HepG2 (cell line): Measurements from ENCODE around the gene ASB16. TPM values are rescaled to one million over a fixed set of nuclear protein-coding genes. Genes with fewer than 3 reads are reported as not detected.

Experiments used
- FIP1L1 ChIP-seq: fragments of 200-400 bp; formaldehyde crosslinking; IDR thresholded peaks from 2 replicates; pipeline ENCODE4 v1.6.1; 2018; ENCODE audit warnings: low read depth, mild to moderate bottlenecking, low read length, moderate library complexity, borderline replicate concordance; ENCODE audit not compliant: insufficient read depth
- HES4 ChIP-seq: sonication (generic); formaldehyde crosslinking; IDR thresholded peaks from 2 replicates; pipeline ENCODE4 v1.9.0; 2021; ENCODE audit warnings: mild to moderate bottlenecking, missing genetic modification reagents, borderline replicate concordance
- IKZF5 ChIP-seq: IDR thresholded peaks from 2 replicates; pipeline ENCODE4 v1.6.1; 2018; ENCODE audit warnings: missing genetic modification reagents, mild to moderate bottlenecking, missing compliant biosample characterization
- JUNB ChIP-seq: sonication (generic); formaldehyde crosslinking; IDR thresholded peaks from 2 replicates; pipeline ENCODE4 v1.8.0; 2022; ENCODE audit warnings: missing genetic modification reagents, mild to moderate bottlenecking, borderline replicate concordance
- KAT2B ChIP-seq: fragments of 150-350 bp; IDR thresholded peaks from 2 replicates; pipeline ENCODE4 v1.6.1; 2014; ENCODE audit warnings: low read depth, low read length, borderline replicate concordance
- LCORL ChIP-seq, 2 experiments: fragments of 450-650 bp in 1 of 2; sonication (generic) in 1 of 2; formaldehyde crosslinking in 1 of 2; IDR thresholded peaks; 2 replicates each; pipeline versions ENCODE4 v1.5.0 to v1.6.1; 2017 to 2020; ENCODE audit warnings: antibody characterized with exemption in 1 of 2, missing genetic modification reagents in 1 of 2
- NR2F6 ChIP-seq, 2 experiments: IDR thresholded peaks; 2 replicates each; pipeline ENCODE4 v1.6.1; 2016; ENCODE audit warnings: antibody characterized with exemption in 1 of 2, mild to moderate bottlenecking in 1 of 2
- STAT5B ChIP-seq: sonication (generic); formaldehyde crosslinking; IDR thresholded peaks from 2 replicates; pipeline ENCODE4 v1.4.0; 2020; ENCODE audit warnings: missing genetic modification reagents
- ZNF407 ChIP-seq: sonication (generic); formaldehyde crosslinking; IDR thresholded peaks from one replicate; pipeline ENCODE4 v1.5.1; 2020; ENCODE audit warnings: mild to moderate bottlenecking, missing genetic modification reagents; ENCODE audit errors: not compliant biosample characterization
- ZNF891 ChIP-seq: sonication (generic); formaldehyde crosslinking; IDR thresholded peaks from 2 replicates; pipeline ENCODE4 v1.5.0; 2020; ENCODE audit warnings: mild to moderate bottlenecking, missing genetic modification reagents
- ZSCAN29 ChIP-seq: sonication (generic); formaldehyde crosslinking; conservative IDR thresholded peaks from 2 replicates; pipeline ENCODE4 v1.4.0; 2020; ENCODE audit warnings: mild to moderate bottlenecking, missing genetic modification reagents
- polyA plus RNA-seq, 8 experiments: library from polyadenylated mRNA; depleted of rRNA in 3 of 8; stranded (reverse) in 7 of 8; unstranded in 1 of 8; fragments of >200 nt; fragmentation: Illumina TruSeq in 4 of 8; extraction: Trizol in 4 of 8; gene quantifications; 2 replicates each; pipeline versions ENCODE4 v1.2.1 to v1.2.3, GENCODE V29; 2011 to 2016; ENCODE audit warnings: low read depth in 4 of 8, missing spikeins in 1 of 8, mixed read lengths in 1 of 8; ENCODE audit not compliant: insufficient read depth in 1 of 8
- total RNA-seq, 5 experiments: library from RNA; depleted of rRNA; stranded (reverse); fragments of >200 nt; fragmentation: Illumina TruSeq; extraction: Trizol; gene quantifications; 2 replicates each; pipeline ENCODE4 v1.2.3, GENCODE V29; 2016; ENCODE audit warnings: low read depth in 1 of 5
- TF ChIP-seq, protein P1 (sequence below): sonication (generic); formaldehyde crosslinking; IDR thresholded peaks from 2 replicates; pipeline ENCODE4 v1.5.1; 2020; ENCODE audit warnings: missing genetic modification reagents, mild to moderate bottlenecking, borderline replicate concordance

ASB16 gene
- total and polyA plus RNA-seq, 2 of the 13 experiments (the other 11 are each of a cell fraction or from before 2014, with no cell fraction given): 0.07 TPM; not detected in 1

DNA sequence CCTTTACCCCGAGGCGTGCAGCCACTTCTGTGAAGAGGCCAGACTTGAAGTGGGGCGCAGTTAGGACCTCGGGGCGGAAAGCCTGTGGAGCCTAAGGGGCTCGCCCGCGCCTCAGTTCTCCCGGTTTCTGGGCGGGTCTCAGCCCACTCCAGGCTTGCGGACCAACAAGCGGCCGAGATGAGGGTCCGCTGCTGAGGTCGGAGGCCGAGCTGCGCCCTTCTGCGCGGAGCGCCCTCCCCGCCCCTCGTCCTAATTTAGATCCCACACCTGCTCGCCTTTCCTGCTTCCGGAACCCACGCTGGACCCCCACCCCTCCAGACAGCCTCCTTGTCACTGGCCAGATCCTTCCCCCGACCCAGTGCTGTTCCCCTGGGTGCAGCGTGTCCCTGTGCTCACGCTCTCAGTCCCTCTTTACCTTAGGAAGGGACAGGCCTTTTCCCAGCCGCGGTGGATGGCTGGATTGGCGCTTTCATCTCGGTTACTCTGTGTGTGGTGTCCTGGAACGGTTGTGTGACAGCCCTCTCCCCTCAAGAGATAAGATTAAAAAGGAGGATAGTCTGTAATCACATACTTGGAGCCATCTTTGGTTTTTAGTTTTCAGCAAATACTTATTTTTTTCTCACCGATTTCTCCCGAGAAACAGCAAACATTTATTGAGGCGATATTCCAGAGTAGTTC is 30.1 kb downstream of the ASB16 start (continued):
- TF ChIP-seq ZNF407 (CRISPR knock-in tag) (no peak), IKZF5 (CRISPR knock-in tag) (no peak), JUNB (CRISPR knock-in tag) (no peak), HES4 (no peak), FIP1L1 (no peak), ZSCAN29 (no peak), LCORL (IDR thresholded peaks at IDR 0.05) (no peak), LCORL (CRISPR knock-in tag; IDR thresholded peaks at IDR 0.05) (peak; percentile 79), KAT2B (no peak), ZNF891 (CRISPR knock-in tag) (peak; percentile 78; the same call in 1 of the 2 replicates), NR2F6 (IDR thresholded peaks at IDR 0.05) (no peak), NR2F6 (CRISPR knock-in tag; IDR thresholded peaks at IDR 0.05) (no peak), STAT5B (no peak)
- TF ChIP-seq, protein P1, sequence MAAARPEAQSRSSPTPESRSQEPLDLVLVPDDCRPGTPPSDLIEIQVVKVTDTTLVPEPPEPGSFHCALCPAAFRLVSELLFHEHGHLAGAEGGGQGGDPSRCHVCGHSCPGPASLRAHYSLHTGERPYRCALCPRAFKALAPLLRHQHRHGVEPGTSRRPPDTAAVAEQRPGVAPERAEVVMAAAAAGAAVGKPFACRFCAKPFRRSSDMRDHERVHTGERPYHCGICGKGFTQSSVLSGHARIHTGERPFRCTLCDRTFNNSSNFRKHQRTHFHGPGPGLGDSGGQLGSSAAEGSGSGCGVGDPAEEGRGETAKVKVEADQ: no peak
